HG03342 (cell line): Measurements from ENCODE around the gene EFL1.
"Not testable (repeated sequence)": the region's sequence is repeated elsewhere in the genome, so short reads cannot be mapped to it uniquely, and the experiment has no call there.

Experiments
- ATAC-seq: cut with Tn5 transposase; IDR thresholded peaks from one replicate; pipeline ENCODE4 v1.9.1; 2021; ENCODE audit warnings: mild to moderate bottlenecking, moderate library complexity; ENCODE audit not compliant: unreplicated experiment

EFL1 gene

DNA sequence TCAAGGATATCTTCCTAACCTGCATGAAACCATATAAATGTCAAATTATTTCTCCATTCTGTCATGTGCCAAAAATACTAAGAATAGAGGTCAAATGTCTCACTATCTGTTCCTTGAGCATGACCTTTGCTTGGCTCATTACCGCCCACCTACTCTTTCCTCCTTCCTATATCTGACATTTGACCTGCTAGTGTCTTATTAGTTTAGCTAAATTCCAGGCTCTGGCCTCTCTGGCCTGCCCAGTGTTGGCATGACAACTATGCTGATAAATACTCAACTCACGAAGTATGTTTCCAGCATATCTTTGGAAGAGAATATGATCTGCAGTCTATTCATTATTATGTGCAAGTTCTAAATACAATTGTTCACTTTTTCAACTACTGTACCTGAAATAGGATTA is 58.0 kb downstream of the EFL1 start:
- ATAC-seq: not testable (repeated sequence)

GRCh38 chr15:82197733-82198594 is 64.6 kb downstream of the EFL1 start:
- ATAC-seq: peak; percentile 84

DNA sequence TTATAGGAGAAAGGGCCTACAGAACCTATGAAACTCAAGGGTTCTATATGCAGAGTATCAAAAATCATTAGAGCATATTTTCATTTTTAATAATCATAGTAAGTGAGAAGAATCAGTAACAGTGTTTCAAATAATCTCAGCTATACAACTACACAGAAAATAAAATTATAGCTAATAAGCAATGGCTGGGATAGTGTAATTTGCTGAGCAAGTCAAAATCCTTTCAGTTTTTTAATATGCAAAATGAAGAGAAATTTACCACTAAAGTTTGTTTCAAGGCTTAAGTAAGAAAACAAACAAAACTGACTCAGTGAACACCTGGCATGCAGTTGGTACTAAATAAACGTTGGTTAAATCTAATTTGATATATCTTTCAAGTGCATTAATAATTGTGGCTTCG is 66.2 kb downstream of the EFL1 start:
- ATAC-seq: no peak

GRCh38 chr15:82195818-82196217 is 66.7 kb downstream of the EFL1 start:
- ATAC-seq: not testable (repeated sequence)

- ATAC-seq: not testable (repeated sequence)
These were observed 68.0 kb downstream of the EFL1 start for GRCh38 chr15:82194488-82194887.

- not testable (repeated sequence) for ATAC-seq
These were observed 69.1 kb downstream of the EFL1 start for GRCh38 chr15:82193435-82193834.

- not testable (repeated sequence) for ATAC-seq
These were observed 70.1 kb downstream of the EFL1 start for GRCh38 chr15:82192394-82192793.

DNA sequence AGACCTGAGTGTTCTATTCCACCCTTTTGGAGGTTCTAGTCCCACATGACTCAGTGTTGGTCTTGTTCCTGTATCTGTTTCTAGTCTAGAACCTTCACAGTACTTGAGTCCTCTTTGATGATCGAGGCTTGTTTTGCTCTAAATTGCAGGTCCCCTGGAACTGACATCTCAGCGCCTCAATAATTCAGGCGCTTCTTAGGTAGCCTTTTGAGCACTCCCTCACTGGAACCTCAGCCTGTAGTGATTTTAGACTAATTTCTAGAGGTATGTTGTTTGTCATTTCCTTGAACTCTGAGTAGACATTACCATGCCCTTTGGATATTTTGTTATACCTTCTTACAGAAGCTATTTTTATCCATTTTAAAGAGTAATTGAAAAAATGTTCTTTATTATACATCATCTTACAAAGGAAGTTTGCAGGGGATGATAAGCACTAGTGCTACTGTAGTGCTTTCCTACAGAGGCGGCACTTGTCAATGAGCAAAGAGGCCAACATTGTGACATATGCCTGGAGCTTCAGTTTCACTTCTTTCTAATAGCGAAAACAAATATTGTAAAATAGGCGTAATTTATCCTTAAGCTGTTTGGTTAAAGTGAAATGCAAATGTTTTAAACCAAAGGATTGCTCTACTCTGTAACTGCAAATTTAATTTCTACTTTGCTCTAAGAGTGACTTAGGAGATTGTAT is 75.7 kb downstream of the EFL1 start:
- no peak for ATAC-seq

DNA sequence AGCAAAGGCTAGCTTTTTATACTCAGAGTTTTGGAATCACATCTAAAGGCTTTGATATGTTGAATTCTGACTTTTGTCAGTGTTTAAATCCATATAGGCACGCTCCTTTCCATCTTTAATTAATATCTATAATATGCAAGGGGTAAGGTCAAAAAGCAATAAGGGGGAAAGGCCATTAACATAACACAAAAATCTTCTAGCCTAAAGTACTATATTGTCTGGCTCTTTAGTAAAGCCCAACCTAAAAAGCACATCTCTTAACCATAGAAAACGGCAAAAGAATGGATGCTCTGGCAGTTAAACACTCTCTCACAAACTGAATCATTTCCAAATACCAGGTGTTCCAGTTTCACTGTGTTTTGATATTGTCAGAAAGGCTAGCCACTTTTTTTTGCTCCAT is 76.4 kb downstream of the EFL1 start:
- no peak for ATAC-seq

GRCh38 chr15:82184776-82185175 is 77.8 kb downstream of the EFL1 start:
- ATAC-seq: no peak

- no peak for ATAC-seq
These were observed 78.2 kb downstream of the EFL1 start for GRCh38 chr15:82184355-82184754.

DNA sequence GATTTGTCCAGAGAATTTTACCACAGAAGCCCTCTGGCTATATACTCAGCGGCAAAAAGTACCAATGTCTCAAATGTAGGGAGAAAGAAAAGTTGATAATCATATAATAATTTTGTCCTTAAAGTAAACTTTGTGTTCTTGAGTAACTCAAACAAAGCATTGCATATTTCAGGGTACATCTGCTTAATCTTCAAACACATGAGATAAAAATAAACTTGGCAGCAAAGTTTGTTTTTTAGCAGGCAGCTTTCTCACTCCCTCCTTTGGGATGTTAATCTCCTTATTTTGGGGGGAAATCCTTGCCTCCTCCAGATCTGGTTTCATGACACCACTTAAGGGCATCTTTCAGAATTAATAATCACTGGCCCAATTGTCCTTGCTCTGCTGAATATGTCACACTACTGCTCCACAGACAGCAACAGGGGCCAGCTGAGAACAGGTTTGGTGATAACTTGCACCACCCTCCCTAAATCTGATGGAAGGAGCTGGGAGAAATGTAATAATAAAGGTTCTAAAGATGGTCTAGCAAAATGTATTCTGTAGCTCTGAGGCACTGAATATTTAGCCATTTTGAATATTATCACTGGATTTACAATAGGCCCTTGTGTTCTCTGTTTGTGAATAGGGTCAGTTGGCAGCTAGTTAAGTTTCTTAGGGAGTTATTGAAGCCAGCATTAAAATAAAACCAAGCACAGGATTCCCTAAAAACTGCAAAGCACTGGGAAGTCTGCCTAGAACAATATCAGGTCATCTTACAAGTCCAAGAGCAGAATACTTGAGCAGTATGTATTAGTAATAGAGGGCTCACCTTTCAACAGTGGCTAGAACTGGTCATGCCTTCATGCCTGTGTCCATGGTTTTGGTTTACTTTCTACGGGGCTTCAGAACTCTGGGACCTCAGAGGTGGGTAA is 79.2 kb downstream of the EFL1 start:
- no peak for ATAC-seq

DNA sequence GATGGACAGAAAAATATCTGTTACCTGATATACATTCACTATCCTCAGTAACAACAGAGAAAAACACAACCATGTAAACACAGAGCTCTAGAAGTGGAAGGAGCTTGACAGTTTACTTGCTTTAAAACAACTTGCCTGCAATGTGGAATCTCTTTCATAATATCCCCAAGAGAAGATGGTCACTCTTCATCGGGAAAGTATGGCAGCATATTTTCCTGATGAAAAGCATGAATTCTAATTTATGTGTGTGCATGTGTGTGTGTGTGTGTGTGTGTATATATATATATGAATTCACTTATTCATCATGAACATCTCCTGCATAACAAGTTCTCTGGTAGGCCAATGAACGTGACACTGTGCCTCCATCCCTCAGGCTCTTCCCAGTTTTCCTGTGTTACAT is 81.2 kb downstream of the EFL1 start:
- no peak for ATAC-seq

DNA sequence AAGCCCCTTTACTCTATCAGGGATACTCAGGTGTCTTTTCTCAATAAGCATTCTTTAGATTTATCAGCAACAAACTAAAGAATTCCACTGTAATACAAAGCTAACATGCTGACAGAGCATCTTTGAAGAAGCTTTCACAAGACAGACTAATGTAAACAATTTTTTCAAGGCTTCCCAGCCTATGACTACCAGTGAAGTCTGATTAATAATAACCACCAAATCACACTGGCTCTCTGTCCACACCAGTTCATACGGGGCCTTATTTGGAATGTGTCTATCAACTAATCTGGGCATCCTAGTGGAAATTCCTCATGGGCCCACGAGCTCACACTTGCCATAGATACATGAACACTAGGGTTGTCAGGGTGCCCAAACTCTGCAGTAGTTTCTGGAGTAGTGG is 84.5 kb downstream of the EFL1 start:
- no peak for ATAC-seq

DNA sequence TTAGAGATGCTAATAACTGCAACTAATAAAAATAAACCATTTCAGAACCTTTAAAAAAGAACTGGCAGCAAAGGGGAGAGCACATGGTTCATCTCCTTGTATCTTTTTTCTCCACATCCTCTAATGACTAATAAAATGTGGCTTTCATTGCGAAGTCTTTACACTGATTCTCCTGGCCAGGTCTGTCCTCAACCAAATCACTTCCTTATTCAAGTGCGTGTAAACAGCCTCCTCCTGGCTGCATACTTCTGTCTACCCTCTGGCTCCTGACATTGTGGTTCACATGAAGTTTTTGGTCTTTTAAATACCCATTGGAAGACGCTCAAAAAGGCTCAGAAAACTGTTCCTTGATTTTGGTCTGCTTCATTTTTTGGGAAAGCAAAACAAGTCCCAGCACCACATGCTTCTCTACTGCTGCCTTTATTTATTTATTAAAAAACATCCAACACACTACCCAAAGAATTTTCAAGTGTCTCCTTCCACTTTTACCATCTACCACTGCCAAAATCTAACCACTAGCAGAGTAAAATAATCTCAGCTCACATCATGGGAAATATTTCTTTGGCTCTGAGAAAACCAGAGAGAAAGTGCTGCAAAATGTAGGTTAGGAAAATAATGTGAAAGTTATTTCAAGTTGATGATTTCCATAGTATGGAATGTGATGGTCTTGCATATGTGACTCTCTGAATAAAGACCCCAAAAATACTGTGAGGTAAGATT is 85.1 kb downstream of the EFL1 start:
- no peak for ATAC-seq

GRCh38 chr15:82176542-82176941 is 86.0 kb downstream of the EFL1 start:
- ATAC-seq: no peak

GRCh38 chr15:82174471-82175235 is 87.9 kb downstream of the EFL1 start:
- ATAC-seq: no peak

GRCh38 chr15:82173108-82173507 is 89.4 kb downstream of the EFL1 start:
- no peak for ATAC-seq

DNA sequence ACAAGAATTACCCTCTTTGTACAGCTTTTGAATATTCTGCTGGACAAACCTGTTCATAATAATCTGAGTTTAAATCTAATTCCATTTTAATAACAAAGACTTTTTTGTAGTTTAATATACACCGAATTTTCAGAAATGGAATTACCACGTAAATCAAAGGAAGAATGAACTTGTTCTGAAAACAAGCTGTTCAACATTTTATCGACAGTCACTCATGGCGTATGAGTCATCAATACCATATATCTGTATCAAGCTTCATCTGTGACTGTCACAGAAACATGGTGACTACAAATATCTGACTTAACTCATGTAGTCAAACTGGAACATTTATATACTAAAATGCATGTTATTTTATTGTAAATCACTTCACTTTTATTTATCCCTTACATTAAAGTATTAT is 90.0 kb downstream of the EFL1 start:
- no peak for ATAC-seq

- no peak for ATAC-seq
These were observed 93.8 kb downstream of the EFL1 start for GRCh38 chr15:82168757-82169156.
